WTC11 (cell line): ENCODE results near the gene DNAH9. TPM values are rescaled to one million over a fixed set of nuclear protein-coding genes. Genes with fewer than 3 reads are reported as not detected.

Experiments
- ATAC-seq: fragments of 200-7000 bp; cut with Tn5 transposase; 2 replicates; pipeline ENCODE4 v1.10.0; 2021; ENCODE audit warnings: mild to moderate bottlenecking, moderate library complexity
- CTCF ChIA-PET: fragments of 300-600 bp; sonication (Branson Sonifier 250); formaldehyde crosslinking; loops from one replicate; lab custom pipeline; 2021; ENCODE audit warnings: antibody characterized with exemption; lab: Charles Lee
- POLR2A ChIA-PET: fragments of 350-600 bp; sonication (Branson Sonifier 250); formaldehyde crosslinking; loops from one replicate; lab custom pipeline; 2021; ENCODE audit warnings: antibody characterized with exemption; lab: Charles Lee
- DNase-seq: peaks from one replicate; pipeline ENCODE4 v3.0.0; 2021; ENCODE audit warnings: low spot score
- H3K27ac Mint-ChIP-seq: 2 replicates; pipeline ENCODE4 v1.8.0; 2021; ENCODE audit warnings: mixed read lengths
- H3K27me3 Mint-ChIP-seq: 2 replicates; pipeline ENCODE4 v1.8.0; 2021; ENCODE audit warnings: low read depth, mild to moderate bottlenecking, moderate library complexity, mixed read lengths
- H3K36me3 Mint-ChIP-seq: 2 replicates; pipeline ENCODE4 v1.8.0; 2021; ENCODE audit warnings: mixed read lengths
- H3K4me1 Mint-ChIP-seq: 2 replicates; pipeline ENCODE4 v1.8.0; 2022; ENCODE audit warnings: mixed read lengths
- H3K4me3 Mint-ChIP-seq: 2 replicates; pipeline ENCODE4 v1.8.0; 2021; ENCODE audit warnings: mild to moderate bottlenecking, moderate library complexity, mixed read lengths
- H3K9me3 Mint-ChIP-seq: 2 replicates; pipeline ENCODE4 v1.8.0; 2021; ENCODE audit warnings: mixed read lengths
- CREB1 ChIP-seq: sonication (generic); formaldehyde crosslinking; IDR thresholded peaks from 2 replicates; pipeline ENCODE4 v1.8.0; 2023; ENCODE audit warnings: mild to moderate bottlenecking, missing genetic modification reagents
- CREM ChIP-seq: sonication (generic); formaldehyde crosslinking; IDR thresholded peaks from 2 replicates; pipeline ENCODE4 v1.8.1; 2022; ENCODE audit warnings: mild to moderate bottlenecking, missing genetic modification reagents, moderate library complexity
- FOXK1 ChIP-seq: sonication (generic); formaldehyde crosslinking; IDR thresholded peaks from 2 replicates; pipeline ENCODE4 v1.8.0; 2022; ENCODE audit warnings: mild to moderate bottlenecking, moderate library complexity, missing genetic modification reagents
- FOXP1 ChIP-seq: sonication (generic); formaldehyde crosslinking; IDR thresholded peaks from 2 replicates; pipeline ENCODE4 v1.8.0; 2022; ENCODE audit warnings: missing genetic modification reagents, mild to moderate bottlenecking, moderate library complexity, borderline replicate concordance
- GTF2I ChIP-seq: fragments of 250-450 bp; sonication (Bioruptor Pico); conservative IDR thresholded peaks from 2 replicates; pipeline ENCODE4 v1.4.0; 2021; ENCODE audit warnings: mild to moderate bottlenecking
- IRF2 ChIP-seq: sonication (generic); formaldehyde crosslinking; IDR thresholded peaks from 2 replicates; pipeline ENCODE4 v1.8.0; 2022; ENCODE audit warnings: low read depth, missing genetic modification reagents, borderline replicate concordance
- JUN ChIP-seq: sonication (generic); formaldehyde crosslinking; IDR thresholded peaks from 2 replicates; pipeline ENCODE4 v1.8.0; 2023; ENCODE audit warnings: mild to moderate bottlenecking, missing genetic modification reagents
- MXD4 ChIP-seq: fragments of 250-450 bp; sonication (Bioruptor Pico); IDR thresholded peaks from 2 replicates; pipeline ENCODE4 v1.8.0; 2021; ENCODE audit warnings: mild to moderate bottlenecking, moderate library complexity, borderline replicate concordance
- NFATC4 ChIP-seq: fragments of 250-450 bp; sonication (Bioruptor Pico); IDR thresholded peaks from 2 replicates; pipeline ENCODE4 v1.9.0; 2021; ENCODE audit warnings: mild to moderate bottlenecking
- NFE2L1 ChIP-seq: sonication (generic); formaldehyde crosslinking; IDR thresholded peaks from 2 replicates; pipeline ENCODE4 v1.8.1; 2023; ENCODE audit warnings: missing genetic modification reagents
- NFYB ChIP-seq: sonication (generic); formaldehyde crosslinking; conservative IDR thresholded peaks from 2 replicates; pipeline ENCODE4 v1.8.0; 2022; ENCODE audit warnings: low read depth, missing genetic modification reagents
- NR3C1 ChIP-seq: sonication (generic); formaldehyde crosslinking; conservative IDR thresholded peaks from 2 replicates; pipeline ENCODE4 v1.8.1; 2023; ENCODE audit warnings: low read depth, mild to moderate bottlenecking, missing genetic modification reagents
- PRRX2 ChIP-seq: fragments of 250-450 bp; sonication (Bioruptor Pico); IDR thresholded peaks from 2 replicates; pipeline ENCODE4 v1.8.0; 2021; ENCODE audit warnings: mild to moderate bottlenecking
- RELA ChIP-seq: sonication (generic); formaldehyde crosslinking; IDR thresholded peaks from 2 replicates; pipeline ENCODE4 v1.8.1; 2022; ENCODE audit warnings: missing genetic modification reagents, mild to moderate bottlenecking, borderline replicate concordance
- SMAD3 ChIP-seq: sonication (generic); formaldehyde crosslinking; IDR thresholded peaks from 2 replicates; pipeline ENCODE4 v1.8.0; 2022; ENCODE audit warnings: missing genetic modification reagents, mild to moderate bottlenecking, borderline replicate concordance
- TEAD4 ChIP-seq: sonication (generic); formaldehyde crosslinking; IDR thresholded peaks from 2 replicates; pipeline ENCODE4 v1.8.0; 2022; ENCODE audit warnings: mild to moderate bottlenecking, missing genetic modification reagents
- ZBTB21 ChIP-seq: sonication (generic); formaldehyde crosslinking; IDR thresholded peaks from 2 replicates; pipeline ENCODE4 v1.8.1; 2023; ENCODE audit warnings: mild to moderate bottlenecking, missing genetic modification reagents, borderline replicate concordance
- ZNF121 ChIP-seq: sonication (generic); formaldehyde crosslinking; IDR thresholded peaks from 2 replicates; pipeline ENCODE4 v1.8.0; 2023; ENCODE audit warnings: missing genetic modification reagents
- ZNF219 ChIP-seq: sonication (generic); formaldehyde crosslinking; IDR thresholded peaks from 2 replicates; pipeline ENCODE4 v1.8.0; 2023; ENCODE audit warnings: missing genetic modification reagents, mild to moderate bottlenecking, borderline replicate concordance
- ZNF396 ChIP-seq: fragments of 250-450 bp; sonication (Bioruptor Pico); IDR thresholded peaks from 2 replicates; pipeline ENCODE4 v1.8.0; 2021; ENCODE audit warnings: mild to moderate bottlenecking, moderate library complexity, borderline replicate concordance
- ZNF423 ChIP-seq: fragments of 250-450 bp; sonication (Bioruptor Pico); IDR thresholded peaks from 2 replicates; pipeline ENCODE4 v2.1.2; 2022; ENCODE audit warnings: mild to moderate bottlenecking, moderate library complexity
- total RNA-seq: library from RNA; stranded (reverse); gene quantifications from 3 replicates; pipeline ENCODE4 v1.2.3, GENCODE V29; 2021
- TF ChIP-seq, protein P1 (sequence below): sonication (generic); formaldehyde crosslinking; IDR thresholded peaks from 2 replicates; pipeline ENCODE4 v1.8.1; 2022; ENCODE audit warnings: low read depth, missing genetic modification reagents, borderline replicate concordance
- TF ChIP-seq, protein P2 (sequence below): sonication (generic); formaldehyde crosslinking; IDR thresholded peaks from 2 replicates; pipeline ENCODE4 v1.8.0; 2022; ENCODE audit warnings: mild to moderate bottlenecking, missing genetic modification reagents
- TF ChIP-seq, protein P3 (sequence below): sonication (generic); formaldehyde crosslinking; IDR thresholded peaks from 2 replicates; pipeline ENCODE4 v1.8.1; 2023; ENCODE audit warnings: mild to moderate bottlenecking, missing genetic modification reagents, moderate library complexity
- TF ChIP-seq, protein P4 (sequence below): sonication (generic); formaldehyde crosslinking; conservative IDR thresholded peaks from 2 replicates; pipeline ENCODE4 v1.8.1; 2023; ENCODE audit warnings: mild to moderate bottlenecking, low read depth, missing genetic modification reagents, moderate library complexity
- TF ChIP-seq, protein P5 (sequence below): fragments of 250-450 bp; sonication (Bioruptor Pico); IDR thresholded peaks from 2 replicates; pipeline ENCODE4 v1.9.0; 2021; ENCODE audit warnings: moderate library complexity, mild to moderate bottlenecking, inconsistent platforms, borderline replicate concordance
- TF ChIP-seq, protein P6 (sequence below): sonication (generic); formaldehyde crosslinking; IDR thresholded peaks from 2 replicates; pipeline ENCODE4 v1.8.0; 2022; ENCODE audit warnings: mild to moderate bottlenecking, missing genetic modification reagents

DNAH9 gene
- total RNA-seq, 1 experiment from 2014 or later, result 0.31 TPM

DNA sequence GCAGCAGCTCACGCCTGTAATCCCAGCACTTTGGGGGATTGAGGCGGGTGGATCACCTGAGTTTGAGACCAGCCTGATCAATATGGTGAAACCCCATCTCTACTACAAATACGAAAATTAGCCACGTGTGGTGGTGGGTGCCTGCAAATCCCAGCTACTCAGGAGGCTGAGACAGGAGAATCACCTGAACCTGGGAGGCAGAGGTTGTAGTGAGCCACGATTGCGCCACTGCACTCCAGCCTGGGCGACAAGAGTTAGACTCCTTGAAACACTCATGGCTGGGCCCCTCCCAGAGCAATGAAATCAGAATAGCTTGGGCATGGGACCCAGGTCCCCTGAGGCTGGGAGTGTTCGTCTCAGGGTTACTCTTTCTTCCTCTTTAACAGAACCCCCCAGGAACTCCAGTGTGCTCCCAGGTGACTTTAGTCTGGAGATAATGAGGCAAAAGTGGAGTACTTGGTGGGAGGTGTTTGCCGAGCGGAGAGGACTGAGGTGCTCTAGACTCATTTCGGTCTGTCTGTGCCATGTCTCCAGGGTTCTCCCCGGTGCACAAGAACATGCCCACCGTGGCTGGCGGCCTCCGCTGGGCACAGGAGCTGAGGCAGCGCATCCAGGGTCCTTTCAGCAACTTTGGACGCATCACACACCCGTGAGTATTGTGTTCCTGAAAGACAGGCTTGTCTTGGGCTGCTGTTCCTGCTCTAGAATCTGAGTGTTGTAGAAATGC is 41.6 kb downstream of the DNAH9 start:
- no peak for ATAC-seq

DNA sequence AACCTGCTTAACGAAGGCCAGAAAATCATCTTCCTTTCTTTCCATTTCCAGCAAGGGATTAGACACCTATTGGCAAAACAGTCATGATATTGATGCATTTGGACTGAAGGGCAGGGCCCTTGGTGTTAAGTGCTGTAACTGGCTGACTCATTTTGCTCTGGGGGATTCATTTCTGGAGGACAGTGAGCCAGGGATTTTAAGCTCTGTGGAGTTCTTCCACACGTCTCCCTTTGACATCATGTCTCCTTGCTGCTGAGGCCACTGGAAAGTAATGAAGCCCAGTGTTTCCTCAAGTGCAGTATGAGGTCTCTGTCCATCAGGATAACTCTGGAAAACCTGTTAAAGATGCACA is 42.2 kb downstream of the DNAH9 start:
- ChIA-PET CTCF (no interaction called here), POLR2A (no interaction called here)
- no peak overlapping the region for H3K27ac Mint-ChIP-seq
- peaks cover 12% of the 10 kb centered on the region for H3K36me3 Mint-ChIP-seq
- no peak overlapping the region for H3K4me3 Mint-ChIP-seq
- peaks cover 3% of the 10 kb centered on the region; the same call in 1 of the 2 replicates for H3K27me3 Mint-ChIP-seq
- H3K4me1 Mint-ChIP-seq, result no peaks in the 10 kb centered on the region
- TF ChIP-seq ZNF121 (CRISPR knock-in tag) (no peak), NFYB (CRISPR knock-in tag) (no peak), NFATC4 (CRISPR knock-in tag) (no peak), TEAD4 (CRISPR knock-in tag) (no peak), GTF2I (no peak), MXD4 (CRISPR knock-in tag) (no peak), NR3C1 (no peak), ZNF423 (CRISPR knock-in tag) (no peak), IRF2 (CRISPR knock-in tag) (no peak), RELA (no peak), NFE2L1 (no peak), FOXK1 (no peak), ZNF396 (no peak)
- TF ChIP-seq, protein P1, sequence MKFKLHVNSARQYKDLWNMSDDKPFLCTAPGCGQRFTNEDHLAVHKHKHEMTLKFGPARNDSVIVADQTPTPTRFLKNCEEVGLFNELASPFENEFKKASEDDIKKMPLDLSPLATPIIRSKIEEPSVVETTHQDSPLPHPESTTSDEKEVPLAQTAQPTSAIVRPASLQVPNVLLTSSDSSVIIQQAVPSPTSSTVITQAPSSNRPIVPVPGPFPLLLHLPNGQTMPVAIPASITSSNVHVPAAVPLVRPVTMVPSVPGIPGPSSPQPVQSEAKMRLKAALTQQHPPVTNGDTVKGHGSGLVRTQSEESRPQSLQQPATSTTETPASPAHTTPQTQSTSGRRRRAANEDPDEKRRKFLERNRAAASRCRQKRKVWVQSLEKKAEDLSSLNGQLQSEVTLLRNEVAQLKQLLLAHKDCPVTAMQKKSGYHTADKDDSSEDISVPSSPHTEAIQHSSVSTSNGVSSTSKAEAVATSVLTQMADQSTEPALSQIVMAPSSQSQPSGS (CRISPR knock-in tag), result no peak
- TF ChIP-seq, protein P2, sequence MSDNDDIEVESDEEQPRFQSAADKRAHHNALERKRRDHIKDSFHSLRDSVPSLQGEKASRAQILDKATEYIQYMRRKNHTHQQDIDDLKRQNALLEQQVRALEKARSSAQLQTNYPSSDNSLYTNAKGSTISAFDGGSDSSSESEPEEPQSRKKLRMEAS (CRISPR knock-in tag), result no peak
- TF ChIP-seq, protein P3, sequence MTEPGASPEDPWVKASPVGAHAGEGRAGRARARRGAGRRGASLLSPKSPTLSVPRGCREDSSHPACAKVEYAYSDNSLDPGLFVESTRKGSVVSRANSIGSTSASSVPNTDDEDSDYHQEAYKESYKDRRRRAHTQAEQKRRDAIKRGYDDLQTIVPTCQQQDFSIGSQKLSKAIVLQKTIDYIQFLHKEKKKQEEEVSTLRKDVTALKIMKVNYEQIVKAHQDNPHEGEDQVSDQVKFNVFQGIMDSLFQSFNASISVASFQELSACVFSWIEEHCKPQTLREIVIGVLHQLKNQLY, result no peak
- TF ChIP-seq, protein P4, sequence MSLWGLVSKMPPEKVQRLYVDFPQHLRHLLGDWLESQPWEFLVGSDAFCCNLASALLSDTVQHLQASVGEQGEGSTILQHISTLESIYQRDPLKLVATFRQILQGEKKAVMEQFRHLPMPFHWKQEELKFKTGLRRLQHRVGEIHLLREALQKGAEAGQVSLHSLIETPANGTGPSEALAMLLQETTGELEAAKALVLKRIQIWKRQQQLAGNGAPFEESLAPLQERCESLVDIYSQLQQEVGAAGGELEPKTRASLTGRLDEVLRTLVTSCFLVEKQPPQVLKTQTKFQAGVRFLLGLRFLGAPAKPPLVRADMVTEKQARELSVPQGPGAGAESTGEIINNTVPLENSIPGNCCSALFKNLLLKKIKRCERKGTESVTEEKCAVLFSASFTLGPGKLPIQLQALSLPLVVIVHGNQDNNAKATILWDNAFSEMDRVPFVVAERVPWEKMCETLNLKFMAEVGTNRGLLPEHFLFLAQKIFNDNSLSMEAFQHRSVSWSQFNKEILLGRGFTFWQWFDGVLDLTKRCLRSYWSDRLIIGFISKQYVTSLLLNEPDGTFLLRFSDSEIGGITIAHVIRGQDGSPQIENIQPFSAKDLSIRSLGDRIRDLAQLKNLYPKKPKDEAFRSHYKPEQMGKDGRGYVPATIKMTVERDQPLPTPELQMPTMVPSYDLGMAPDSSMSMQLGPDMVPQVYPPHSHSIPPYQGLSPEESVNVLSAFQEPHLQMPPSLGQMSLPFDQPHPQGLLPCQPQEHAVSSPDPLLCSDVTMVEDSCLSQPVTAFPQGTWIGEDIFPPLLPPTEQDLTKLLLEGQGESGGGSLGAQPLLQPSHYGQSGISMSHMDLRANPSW (CRISPR knock-in tag), result no peak
- TF ChIP-seq, protein P5, sequence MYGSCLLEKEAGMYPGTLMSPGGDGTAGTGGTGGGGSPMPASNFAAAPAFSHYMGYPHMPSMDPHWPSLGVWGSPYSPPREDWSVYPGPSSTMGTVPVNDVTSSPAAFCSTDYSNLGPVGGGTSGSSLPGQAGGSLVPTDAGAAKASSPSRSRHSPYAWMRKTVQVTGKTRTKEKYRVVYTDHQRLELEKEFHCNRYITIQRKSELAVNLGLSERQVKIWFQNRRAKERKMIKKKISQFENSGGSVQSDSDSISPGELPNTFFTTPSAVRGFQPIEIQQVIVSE, result no peak
- H3K9me3 Mint-ChIP-seq, result peaks cover 35% of the 10 kb centered on the region
- no peak for ATAC-seq
- DNase-seq, result no peak

More for the DNA sequence above, 41.6 kb downstream of the DNAH9 start:
- CTCF ChIA-PET, result no interaction called here
- POLR2A ChIA-PET, result no interaction called here
- no peaks in the 10 kb centered on the region; the same call in 1 of the 2 replicates for H3K27me3 Mint-ChIP-seq
- H3K4me3 Mint-ChIP-seq, result no peak overlapping the region
- TF ChIP-seq PRRX2, result no peak
- TF ChIP-seq CREB1 (CRISPR knock-in tag), result no peak
- TF ChIP-seq, protein P6, sequence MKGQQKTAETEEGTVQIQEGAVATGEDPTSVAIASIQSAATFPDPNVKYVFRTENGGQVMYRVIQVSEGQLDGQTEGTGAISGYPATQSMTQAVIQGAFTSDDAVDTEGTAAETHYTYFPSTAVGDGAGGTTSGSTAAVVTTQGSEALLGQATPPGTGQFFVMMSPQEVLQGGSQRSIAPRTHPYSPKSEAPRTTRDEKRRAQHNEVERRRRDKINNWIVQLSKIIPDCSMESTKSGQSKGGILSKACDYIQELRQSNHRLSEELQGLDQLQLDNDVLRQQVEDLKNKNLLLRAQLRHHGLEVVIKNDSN (CRISPR knock-in tag), result no peak
- TF ChIP-seq FOXP1, result no peak
- TF ChIP-seq JUN (CRISPR knock-in tag), result no peak
- TF ChIP-seq ZBTB21 (CRISPR knock-in tag), result no peak
- no peak for TF ChIP-seq CREM (CRISPR knock-in tag)
- no peak for TF ChIP-seq SMAD3 (CRISPR knock-in tag)
- TF ChIP-seq ZNF219 (CRISPR knock-in tag), result no peak
- no peak for TF ChIP-seq ZNF396
- no peak for DNase-seq
- H3K27ac Mint-ChIP-seq, result no peak overlapping the region
- H3K36me3 Mint-ChIP-seq, result peaks cover 7% of the 10 kb centered on the region
- H3K9me3 Mint-ChIP-seq, result peaks cover 31% of the 10 kb centered on the region
- no peaks in the 10 kb centered on the region for H3K4me1 Mint-ChIP-seq
